ENCODE results near the gene HOXA13. TPM values are rescaled to one million over a fixed set of nuclear protein-coding genes. Genes with fewer than 3 reads are reported as not detected.

The HOXA13 gene
- total RNA-seq, 1 experiment from 2014 or later: 12.1 TPM

- peaks cover 9% of the 10 kb centered on the region; the same call in 1 of the 2 replicates for H3K4me1 ChIP-seq (ENCODE audit: insufficient read depth, low read length)
- DNase-seq: peak; percentile 62
- no peak overlapping the region for H3K27ac ChIP-seq (ENCODE audit: low read length)
- peak; percentile 76 for ATAC-seq
- peak overlapping the region; percentile 59 for H3K9ac ChIP-seq (ENCODE audit: low read length)
- intact Hi-C loops (cut with micrococcal nuclease): loop anchor here (1.0 to 5.0 kb wide), 4 partner anchors 40 to 370 kb away; no protein-coding TSS in a partner anchor
- no peaks in the 10 kb centered on the region for H3K9me2 ChIP-seq (replicated peaks; ENCODE audit: low read length)
- peak overlapping the region; percentile 89 for H3K4me2 ChIP-seq (ENCODE audit: low read length)
- TSS peak; percentile 32 for BruUV-seq (replicated peaks)
- H3K9me3 ChIP-seq (ENCODE audit: low read length): no peaks in the 10 kb centered on the region
- no peaks in the 10 kb centered on the region for H3K27me3 ChIP-seq (ENCODE audit: low read length)
- H3F3A ChIP-seq (ENCODE audit: low read length, unreplicated experiment): no peaks in the 10 kb centered on the region
- TF ChIP-seq, protein P1, sequence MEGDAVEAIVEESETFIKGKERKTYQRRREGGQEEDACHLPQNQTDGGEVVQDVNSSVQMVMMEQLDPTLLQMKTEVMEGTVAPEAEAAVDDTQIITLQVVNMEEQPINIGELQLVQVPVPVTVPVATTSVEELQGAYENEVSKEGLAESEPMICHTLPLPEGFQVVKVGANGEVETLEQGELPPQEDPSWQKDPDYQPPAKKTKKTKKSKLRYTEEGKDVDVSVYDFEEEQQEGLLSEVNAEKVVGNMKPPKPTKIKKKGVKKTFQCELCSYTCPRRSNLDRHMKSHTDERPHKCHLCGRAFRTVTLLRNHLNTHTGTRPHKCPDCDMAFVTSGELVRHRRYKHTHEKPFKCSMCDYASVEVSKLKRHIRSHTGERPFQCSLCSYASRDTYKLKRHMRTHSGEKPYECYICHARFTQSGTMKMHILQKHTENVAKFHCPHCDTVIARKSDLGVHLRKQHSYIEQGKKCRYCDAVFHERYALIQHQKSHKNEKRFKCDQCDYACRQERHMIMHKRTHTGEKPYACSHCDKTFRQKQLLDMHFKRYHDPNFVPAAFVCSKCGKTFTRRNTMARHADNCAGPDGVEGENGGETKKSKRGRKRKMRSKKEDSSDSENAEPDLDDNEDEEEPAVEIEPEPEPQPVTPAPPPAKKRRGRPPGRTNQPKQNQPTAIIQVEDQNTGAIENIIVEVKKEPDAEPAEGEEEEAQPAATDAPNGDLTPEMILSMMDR (conservative IDR thresholded peaks at IDR 0.05; ENCODE audit: low read depth, low read length): peak; percentile 75
- TF ChIP-seq EZH2 (IDR thresholded peaks at IDR 0.05; ENCODE audit: low read length, unreplicated experiment): no peak
- no peak for TF ChIP-seq EZH2phosphoT487 (IDR thresholded peaks at IDR 0.05; ENCODE audit: borderline replicate concordance, low read length)
- no peaks in the 10 kb centered on the region for H3K36me3 ChIP-seq (ENCODE audit: low read depth, low read length)
- peak overlapping the region; percentile 72 for H3K4me3 ChIP-seq (ENCODE audit: low read length)
- POLR2A ChIA-PET (ENCODE audit: unreplicated experiment): no interaction called here
- no peaks in the 10 kb centered on the region for H3K79me2 ChIP-seq (ENCODE audit: low read length)
- H2AFZ ChIP-seq (ENCODE audit: low read length): peak overlapping the region; percentile 89
- H4K20me1 ChIP-seq (ENCODE audit: low read length): no peaks in the 10 kb centered on the region
- CTCF ChIA-PET: no interaction called here
These were observed 35.8 kb upstream of the HOXA13 start for GRCh38 chr7:27235387-27236311.

GRCh38 chr7:27229448-27229847 lies 29.6 kb upstream of the HOXA13 start:
- H3K4me2 ChIP-seq (ENCODE audit: low read length): no peak overlapping the region
- CTCF ChIA-PET: no interaction called here
- H3K9me2 ChIP-seq (replicated peaks; ENCODE audit: low read length): no peaks in the 10 kb centered on the region
- H3K27me3 ChIP-seq (ENCODE audit: low read length): no peaks in the 10 kb centered on the region
- H3K9me3 ChIP-seq (ENCODE audit: low read length): no peaks in the 10 kb centered on the region
- no peaks in the 10 kb centered on the region for H4K20me1 ChIP-seq (ENCODE audit: low read length)
- no peaks in the 10 kb centered on the region for H3F3A ChIP-seq (ENCODE audit: low read length, unreplicated experiment)
- no peak overlapping the region for H3K4me3 ChIP-seq (ENCODE audit: low read length)
- no TSS peak for BruUV-seq (replicated peaks)
- TF ChIP-seq EZH2 (IDR thresholded peaks at IDR 0.05; ENCODE audit: low read length, unreplicated experiment) (no peak), EZH2phosphoT487 (IDR thresholded peaks at IDR 0.05; ENCODE audit: borderline replicate concordance, low read length) (no peak)
- TF ChIP-seq, protein P1 (conservative IDR thresholded peaks at IDR 0.05; ENCODE audit: low read depth, low read length): no peak
- H3K36me3 ChIP-seq (ENCODE audit: low read depth, low read length): no peaks in the 10 kb centered on the region
- no peak for DNase-seq
- H3K79me2 ChIP-seq (ENCODE audit: low read length): no peaks in the 10 kb centered on the region
- POLR2A ChIA-PET (ENCODE audit: unreplicated experiment): interaction anchor here (0.7 kb wide), 1 partner anchor 21 kb away, joined by 3 read pairs; no protein-coding TSS in a partner anchor
- no peak overlapping the region for H3K9ac ChIP-seq (ENCODE audit: low read length)
- H3K4me1 ChIP-seq (ENCODE audit: insufficient read depth, low read length): no peaks in the 10 kb centered on the region
- no peak for ATAC-seq
- no peak overlapping the region for H2AFZ ChIP-seq (ENCODE audit: low read length)
- H3K27ac ChIP-seq (ENCODE audit: low read length): no peak overlapping the region
- intact Hi-C loops (cut with micrococcal nuclease): no loop called here

Data from PC-3 (cell line).